ENCODE measurements around the gene PPP4R2. TPM values are rescaled to one million over a fixed set of nuclear protein-coding genes. Genes with fewer than 3 reads are reported as not detected.

The PPP4R2 gene
- total RNA-seq, 3 donors from 2014 or later: 34.6 to 71.4 (median 49.2) TPM

- intact Hi-C loops (cut with DNase I; ENCODE audit: low total_unique reads): no loop called here
- H3K36me3 ChIP-seq: no peaks in the 10 kb centered on the region
- DNase-seq (ENCODE audit: low spot score in 2 of 2): no peak
- no peaks in the 10 kb centered on the region for H3K4me1 ChIP-seq
- H3K9me3 ChIP-seq: no peaks in the 10 kb centered on the region
- H3K27ac ChIP-seq: no peak overlapping the region
- H3K4me3 ChIP-seq: no peak overlapping the region
- TF ChIP-seq POLR2AphosphoS5 (IDR thresholded peaks at IDR 0.05) (no peak), CTCF (IDR thresholded peaks at IDR 0.05) (no peak), POLR2A (IDR thresholded peaks at IDR 0.05) (no peak)
- no peaks in the 10 kb centered on the region for H3K27me3 ChIP-seq
Measured at GRCh38 chr3:73101881-73102280, 105.3 kb downstream of the PPP4R2 start.

- no peak for DNase-seq (ENCODE audit: low spot score in 2 of 2)
- Histone ChIP-seq H3K9me3 (no peaks in the 10 kb centered on the region), H3K36me3 (no peaks in the 10 kb centered on the region), H3K4me3 (no peak overlapping the region), H3K27ac (no peak overlapping the region), H3K27me3 (no peaks in the 10 kb centered on the region), H3K4me1 (no peaks in the 10 kb centered on the region)
- intact Hi-C loops (cut with DNase I; ENCODE audit: low total_unique reads): no loop called here
- no peak for TF ChIP-seq POLR2A (IDR thresholded peaks at IDR 0.05)
- TF ChIP-seq CTCF (IDR thresholded peaks at IDR 0.05): no peak
- TF ChIP-seq POLR2AphosphoS5 (IDR thresholded peaks at IDR 0.05): no peak
Measured at GRCh38 chr3:73107215-73107614, 110.6 kb downstream of the PPP4R2 start.

GRCh38 chr3:73107676-73108187, 111.1 kb downstream of the PPP4R2 start:
- H3K27ac ChIP-seq: no peak overlapping the region
- no peaks in the 10 kb centered on the region for H3K9me3 ChIP-seq
- DNase-seq (ENCODE audit: low spot score in 2 of 2): no peak
- intact Hi-C loops (cut with DNase I; ENCODE audit: low total_unique reads): no loop called here
- H3K4me1 ChIP-seq: no peaks in the 10 kb centered on the region
- no peak for TF ChIP-seq POLR2AphosphoS5 (IDR thresholded peaks at IDR 0.05)
- TF ChIP-seq POLR2A (IDR thresholded peaks at IDR 0.05): no peak
- no peak for TF ChIP-seq CTCF (IDR thresholded peaks at IDR 0.05)
- no peaks in the 10 kb centered on the region for H3K27me3 ChIP-seq
- H3K36me3 ChIP-seq: no peaks in the 10 kb centered on the region
- no peak overlapping the region for H3K4me3 ChIP-seq

- DNase-seq (ENCODE audit: low spot score in 2 of 2): no peak
- no peaks in the 10 kb centered on the region for H3K9me3 ChIP-seq
- no peak overlapping the region for H3K4me3 ChIP-seq
- H3K27me3 ChIP-seq: no peaks in the 10 kb centered on the region
- no peaks in the 10 kb centered on the region for H3K36me3 ChIP-seq
- intact Hi-C loops (cut with DNase I; ENCODE audit: low total_unique reads): no loop called here
- H3K4me1 ChIP-seq: no peaks in the 10 kb centered on the region
- no peak overlapping the region for H3K27ac ChIP-seq
- TF ChIP-seq CTCF (IDR thresholded peaks at IDR 0.05) (no peak), POLR2AphosphoS5 (IDR thresholded peaks at IDR 0.05) (no peak), POLR2A (IDR thresholded peaks at IDR 0.05) (no peak)
Measured at GRCh38 chr3:73108750-73109149, 112.1 kb downstream of the PPP4R2 start.

- no peak overlapping the region for H3K4me3 ChIP-seq
- intact Hi-C loops (cut with DNase I; ENCODE audit: low total_unique reads): no loop called here
- H3K4me1 ChIP-seq: no peaks in the 10 kb centered on the region
- H3K27me3 ChIP-seq: no peaks in the 10 kb centered on the region
- H3K27ac ChIP-seq: no peak overlapping the region
- TF ChIP-seq POLR2A (IDR thresholded peaks at IDR 0.05): no peak
- TF ChIP-seq CTCF (IDR thresholded peaks at IDR 0.05): no peak
- no peak for TF ChIP-seq POLR2AphosphoS5 (IDR thresholded peaks at IDR 0.05)
- no peak for DNase-seq (ENCODE audit: low spot score in 2 of 2)
- no peaks in the 10 kb centered on the region for H3K36me3 ChIP-seq
- no peaks in the 10 kb centered on the region for H3K9me3 ChIP-seq
Measured at GRCh38 chr3:73110530-73110929, 113.9 kb downstream of the PPP4R2 start.

Measured in breast epithelium (tissue), 4 donors.